Spleen (tissue), 7 donors: ENCODE results near the gene CFAP99.

Source experiments
- POLR2A ChIP-seq, 3 donors: fragments of 450-650 bp; IDR thresholded peaks; one replicate each; pipeline ENCODE4 v1.5.1; 2017; ENCODE audit warnings: antibody characterized with exemption in 3 of 3, mild to moderate bottlenecking in 1 of 3
- POLR2AphosphoS5 ChIP-seq, 3 donors: sonication (generic); formaldehyde crosslinking; IDR thresholded peaks; one replicate each; pipeline ENCODE4 v1.5.1; 2017; ENCODE audit warnings: antibody characterized with exemption in 3 of 3
- TF ChIP-seq, protein P1 (sequence below), 11 experiments: fragments of 200-600 bp in 7 of 11; fragments of 450-650 bp in 4 of 11; sonication (generic) in 4 of 11; IDR thresholded peaks in 8 of 11; conservative IDR thresholded peaks in 3 of 11; 1 replicate in 7 of 11; 2 replicates in 4 of 11; pipeline versions ENCODE4 v1.4.0 to v1.8.0; 2016 to 2021; ENCODE audit warnings: antibody characterized with exemption in 11 of 11, inconsistent platforms in 4 of 11, mild to moderate bottlenecking in 1 of 11
- donor health status: DM: no; HTN: no; CAD: no; lungs with moderate emphysema.
- donor health status: DM: no; HTN: no; CAD: no.
- donor health status: DM: no; HTN: no; CAD: no.

GRCh38 chr4:2427383-2428334 lies 8.9 kb downstream of the CFAP99 start:
- TF ChIP-seq, protein P1, sequence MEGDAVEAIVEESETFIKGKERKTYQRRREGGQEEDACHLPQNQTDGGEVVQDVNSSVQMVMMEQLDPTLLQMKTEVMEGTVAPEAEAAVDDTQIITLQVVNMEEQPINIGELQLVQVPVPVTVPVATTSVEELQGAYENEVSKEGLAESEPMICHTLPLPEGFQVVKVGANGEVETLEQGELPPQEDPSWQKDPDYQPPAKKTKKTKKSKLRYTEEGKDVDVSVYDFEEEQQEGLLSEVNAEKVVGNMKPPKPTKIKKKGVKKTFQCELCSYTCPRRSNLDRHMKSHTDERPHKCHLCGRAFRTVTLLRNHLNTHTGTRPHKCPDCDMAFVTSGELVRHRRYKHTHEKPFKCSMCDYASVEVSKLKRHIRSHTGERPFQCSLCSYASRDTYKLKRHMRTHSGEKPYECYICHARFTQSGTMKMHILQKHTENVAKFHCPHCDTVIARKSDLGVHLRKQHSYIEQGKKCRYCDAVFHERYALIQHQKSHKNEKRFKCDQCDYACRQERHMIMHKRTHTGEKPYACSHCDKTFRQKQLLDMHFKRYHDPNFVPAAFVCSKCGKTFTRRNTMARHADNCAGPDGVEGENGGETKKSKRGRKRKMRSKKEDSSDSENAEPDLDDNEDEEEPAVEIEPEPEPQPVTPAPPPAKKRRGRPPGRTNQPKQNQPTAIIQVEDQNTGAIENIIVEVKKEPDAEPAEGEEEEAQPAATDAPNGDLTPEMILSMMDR (IDR thresholded peaks at IDR 0.05 in 8 of 11, conservative IDR thresholded peaks at IDR 0.05 in 3 of 11), result no peak
- no peak for TF ChIP-seq POLR2A (IDR thresholded peaks at IDR 0.05)
- TF ChIP-seq POLR2AphosphoS5 (IDR thresholded peaks at IDR 0.05), result no peak
